Natural killer cell treated with Interleukin-12 subunit alpha and Interleukin-12 subunit beta and Interleukin-15 and Interleukin-18, amount 100 ng/mL, for 72 hours (primary cell): ENCODE measurements around the gene OR5K1. TPM values are rescaled to one million over a fixed set of nuclear protein-coding genes. Genes with fewer than 3 reads are reported as not detected.

Experiments
- ATAC-seq, 2 donors: fragments of 150-1000 bp; cut with Tn5 transposase in 1 of 2; sonication (Bioruptor Pico), chemical (Tn5 transposase) in 1 of 2; 2 replicates each; pipeline ENCODE4 v1.10.0; 2021
- DNase-seq: peaks from one replicate; pipeline ENCODE4 v3.0.0; 2022; ENCODE audit warnings: low spot score
- H3K27ac Mint-ChIP-seq, 2 donors: 1 replicate in 1 of 2; 2 replicates in 1 of 2; pipeline ENCODE4 v1.8.0; 2022; ENCODE audit warnings: mixed read lengths in 2 of 2, mild to moderate bottlenecking in 1 of 2, moderate library complexity in 1 of 2
- H3K27me3 Mint-ChIP-seq, 2 donors: 1 replicate in 1 of 2; 2 replicates in 1 of 2; pipeline ENCODE4 v1.8.0; 2022; ENCODE audit warnings: mixed read lengths in 2 of 2
- H3K36me3 Mint-ChIP-seq: one replicate; pipeline ENCODE4 v1.8.0; 2022; ENCODE audit warnings: mixed read lengths
- H3K4me1 Mint-ChIP-seq, 2 donors: 1 replicate in 1 of 2; 2 replicates in 1 of 2; pipeline ENCODE4 v1.8.0; 2022; ENCODE audit warnings: low read depth in 2 of 2, mixed read lengths in 2 of 2, mild to moderate bottlenecking in 1 of 2
- H3K4me3 Mint-ChIP-seq: one replicate; pipeline ENCODE4 v1.8.0; 2022; ENCODE audit warnings: mixed read lengths
- H3K9me3 Mint-ChIP-seq: 2 replicates; pipeline ENCODE4 v1.8.0; 2022; ENCODE audit warnings: mixed read lengths
- total RNA-seq, 2 donors: library from RNA; stranded (reverse); gene quantifications; one replicate each; pipeline ENCODE4 v1.2.3, GENCODE V29; 2022

OR5K1 gene
- total RNA-seq = not detected

DNA sequence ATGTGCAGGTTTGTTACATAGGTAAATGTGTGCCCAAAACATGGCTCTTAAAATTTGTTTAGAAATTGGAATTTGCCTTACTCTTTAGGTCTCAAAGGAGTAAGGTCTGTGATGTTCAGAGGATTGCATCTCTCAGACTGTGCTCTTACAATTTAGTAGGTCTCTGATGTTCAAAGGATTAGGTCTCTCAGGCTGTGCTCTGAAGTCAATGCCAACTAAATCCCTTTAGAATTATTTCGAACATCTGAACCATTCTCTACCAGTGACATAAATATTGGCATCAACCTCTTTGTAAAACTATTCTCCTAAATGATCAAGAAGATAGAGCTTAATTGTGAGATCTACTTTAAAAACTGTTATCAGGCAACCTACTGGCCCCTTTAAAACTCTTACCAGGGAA is at the start of gene OR5K1:
TSS of gene OR5K1 (plus strand) at position 301 of the 400 bp plus-strand sequence. CDS start 6,376 bp downstream, outside the sequence.
- H3K4me3 Mint-ChIP-seq = no peak within 1 kb of the TSS
- DNase-seq (no peak), ATAC-seq (no peak)
- no peak within 1 kb of the TSS for H3K27ac Mint-ChIP-seq
- no peaks in the 10 kb centered on the region for H3K27me3 Mint-ChIP-seq
- no peaks in the 10 kb centered on the region for H3K9me3 Mint-ChIP-seq
- peaks cover 5% of the 10 kb centered on the region in 2 donors for H3K4me1 Mint-ChIP-seq
- H3K36me3 Mint-ChIP-seq = peaks cover 7% of the 10 kb centered on the region

DNA sequence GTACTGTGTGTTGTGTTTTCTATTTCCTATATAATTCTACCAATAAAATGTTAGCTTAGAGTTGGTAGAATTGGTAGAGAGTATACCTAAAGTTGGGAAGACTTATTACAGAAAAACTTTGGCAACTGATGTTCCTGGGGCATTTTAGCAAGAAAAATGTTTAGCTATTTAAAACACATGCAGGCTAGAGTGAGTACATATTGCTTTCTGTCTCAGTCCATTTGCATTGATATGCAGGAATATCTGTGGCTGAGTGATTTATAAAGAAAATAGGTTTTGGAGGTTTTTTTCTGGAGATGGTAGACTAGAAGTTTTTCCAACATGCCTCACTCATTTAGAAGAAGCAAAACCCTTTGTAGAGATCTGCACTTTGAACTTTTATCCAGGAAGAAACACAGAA is 30.4 kb upstream of the OR5K1 start:
- no peak overlapping the region for H3K4me3 Mint-ChIP-seq
- DNase-seq (no peak), ATAC-seq (no peak)
- no peaks in the 10 kb centered on the region for H3K27me3 Mint-ChIP-seq
- H3K9me3 Mint-ChIP-seq = peaks cover 11% of the 10 kb centered on the region
- H3K27ac Mint-ChIP-seq = no peak overlapping the region
- H3K4me1 Mint-ChIP-seq = no peaks in the 10 kb centered on the region
- peaks cover 23% of the 10 kb centered on the region for H3K36me3 Mint-ChIP-seq

- Mint-ChIP-seq H3K4me3 (no peak overlapping the region), H3K36me3 (peaks cover 23% of the 10 kb centered on the region), H3K9me3 (peaks cover 11% of the 10 kb centered on the region), H3K27ac (no peak overlapping the region), H3K27me3 (no peaks in the 10 kb centered on the region), H3K4me1 (no peaks in the 10 kb centered on the region)
- ATAC-seq = no peak
- no peak for DNase-seq
These were observed 29.2 kb upstream of the OR5K1 start for GRCh38 chr3:98433764-98434163.

DNA sequence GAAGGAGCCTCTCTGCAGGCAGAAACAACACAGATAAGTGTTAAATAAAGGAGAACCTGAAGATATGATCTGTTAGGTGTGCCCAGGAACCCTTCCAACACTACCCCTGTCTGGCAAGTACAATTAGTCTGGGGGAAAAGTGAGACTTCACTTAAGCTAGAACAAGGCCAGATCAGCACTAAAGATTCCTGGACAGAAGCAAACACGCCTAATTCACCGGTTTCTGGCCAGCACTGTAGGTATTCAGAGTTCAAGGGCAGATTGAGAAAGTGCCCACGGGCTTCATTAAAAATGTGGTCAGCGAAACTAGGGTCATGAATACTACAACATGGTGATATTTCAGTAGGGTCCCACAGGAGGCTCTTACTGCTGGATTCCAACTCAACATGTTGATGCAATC is 28.6 kb upstream of the OR5K1 start:
- Mint-ChIP-seq H3K36me3 (peaks cover 17% of the 10 kb centered on the region), H3K27me3 (no peaks in the 10 kb centered on the region), H3K4me1 (no peaks in the 10 kb centered on the region), H3K9me3 (peaks cover 6% of the 10 kb centered on the region), H3K27ac (no peak overlapping the region), H3K4me3 (no peak overlapping the region)
- DNase-seq (no peak), ATAC-seq (no peak)

GRCh38 chr3:98440283-98440682 is 22.7 kb upstream of the OR5K1 start:
- Mint-ChIP-seq H3K36me3 (no peaks in the 10 kb centered on the region), H3K9me3 (no peaks in the 10 kb centered on the region), H3K4me1 (no peaks in the 10 kb centered on the region), H3K4me3 (no peak overlapping the region), H3K27me3 (peaks cover 0 to 14% of the 10 kb centered on the region in 2 donors), H3K27ac (no peak overlapping the region)
- DNase-seq = no peak
- ATAC-seq = no peak

GRCh38 chr3:98445949-98446406 is 17.0 kb upstream of the OR5K1 start:
- H3K4me3 Mint-ChIP-seq = no peak overlapping the region
- peaks cover 8 to 15% of the 10 kb centered on the region in 2 donors for H3K4me1 Mint-ChIP-seq
- H3K36me3 Mint-ChIP-seq = no peaks in the 10 kb centered on the region
- peaks cover 4 to 22% of the 10 kb centered on the region in 2 donors for H3K27me3 Mint-ChIP-seq
- no peak for DNase-seq
- no peaks in the 10 kb centered on the region for H3K9me3 Mint-ChIP-seq
- no peak for ATAC-seq
- H3K27ac Mint-ChIP-seq = no peak overlapping the region

- ATAC-seq (no peak), DNase-seq (no peak)
- H3K27me3 Mint-ChIP-seq = peaks cover 4 to 13% of the 10 kb centered on the region in 2 donors
- H3K4me3 Mint-ChIP-seq = no peak overlapping the region
- no peaks in the 10 kb centered on the region for H3K36me3 Mint-ChIP-seq
- peaks cover 13 to 17% of the 10 kb centered on the region in 2 donors for H3K4me1 Mint-ChIP-seq
- H3K27ac Mint-ChIP-seq = no peak overlapping the region
- H3K9me3 Mint-ChIP-seq = no peaks in the 10 kb centered on the region
These were observed 13.3 kb upstream of the OR5K1 start for GRCh38 chr3:98449606-98450193.

GRCh38 chr3:98450372-98450771 is 12.6 kb upstream of the OR5K1 start:
- Mint-ChIP-seq H3K4me3 (no peak overlapping the region), H3K36me3 (no peaks in the 10 kb centered on the region), H3K27me3 (peaks cover 4 to 7% of the 10 kb centered on the region in 2 donors), H3K27ac (no peak overlapping the region), H3K4me1 (peaks cover 17 to 21% of the 10 kb centered on the region in 2 donors), H3K9me3 (no peaks in the 10 kb centered on the region)
- ATAC-seq = no peak
- no peak for DNase-seq

DNA sequence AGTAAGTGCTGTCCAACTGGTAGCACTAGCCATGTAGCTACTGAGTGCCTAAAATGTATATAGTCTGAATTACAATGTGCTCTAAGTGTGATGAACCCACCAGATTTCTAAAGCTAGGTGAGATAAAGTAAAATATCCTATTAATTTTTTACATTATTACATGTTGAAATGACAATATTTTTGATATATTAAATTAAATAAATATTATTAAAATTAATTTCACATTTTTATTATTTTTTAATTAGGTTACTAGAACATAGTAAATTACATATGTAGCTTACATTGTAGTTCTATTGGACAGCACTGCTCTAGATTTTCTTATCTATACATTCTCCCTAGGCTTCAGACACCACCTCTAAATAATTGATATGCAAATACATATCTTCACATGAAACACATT is 9.2 kb upstream of the OR5K1 start:
- peaks cover 3% of the 10 kb centered on the region for H3K36me3 Mint-ChIP-seq
- ATAC-seq = no peak
- no peaks in the 10 kb centered on the region for H3K27me3 Mint-ChIP-seq
- H3K9me3 Mint-ChIP-seq = no peaks in the 10 kb centered on the region
- H3K4me3 Mint-ChIP-seq = no peak overlapping the region
- DNase-seq = no peak
- peaks cover 13 to 14% of the 10 kb centered on the region in 2 donors for H3K4me1 Mint-ChIP-seq
- H3K27ac Mint-ChIP-seq = no peak overlapping the region

GRCh38 chr3:98454929-98455328 is 8.1 kb upstream of the OR5K1 start:
- Mint-ChIP-seq H3K9me3 (no peaks in the 10 kb centered on the region), H3K4me3 (peak overlapping the region; percentile 59), H3K27me3 (no peaks in the 10 kb centered on the region), H3K4me1 (peaks cover 6 to 9% of the 10 kb centered on the region in 2 donors), H3K36me3 (peaks cover 7% of the 10 kb centered on the region), H3K27ac (peak overlapping the region; percentile 13 to 19)
- ATAC-seq (peak in 1 of 2 donors; percentile 51), DNase-seq (no peak)

- Mint-ChIP-seq H3K9me3 (no peaks in the 10 kb centered on the region), H3K4me3 (no peak overlapping the region)
- ATAC-seq = no peak
These were observed 5.5 kb upstream of the OR5K1 start for GRCh38 chr3:98457543-98457942.

GRCh38 chr3:98460220-98460619 is 2.8 kb upstream of the OR5K1 start:
- Mint-ChIP-seq H3K4me3 (no peak overlapping the region), H3K4me1 (peaks cover 5% of the 10 kb centered on the region in 2 donors), H3K27ac (peak overlapping the region in 1 of 2 donors; percentile 4), H3K36me3 (peaks cover 7% of the 10 kb centered on the region), H3K9me3 (no peaks in the 10 kb centered on the region), H3K27me3 (no peaks in the 10 kb centered on the region)
- no peak for DNase-seq
- ATAC-seq = peak in 1 of 2 donors; percentile 54

More at GRCh38 chr3:98457543-98457942, 5.5 kb upstream of the OR5K1 start:
- Mint-ChIP-seq H3K27me3 (no peaks in the 10 kb centered on the region), H3K27ac (no peak overlapping the region), H3K36me3 (peaks cover 7% of the 10 kb centered on the region), H3K4me1 (peaks cover 10 to 11% of the 10 kb centered on the region in 2 donors)
- no peak for DNase-seq

DNA sequence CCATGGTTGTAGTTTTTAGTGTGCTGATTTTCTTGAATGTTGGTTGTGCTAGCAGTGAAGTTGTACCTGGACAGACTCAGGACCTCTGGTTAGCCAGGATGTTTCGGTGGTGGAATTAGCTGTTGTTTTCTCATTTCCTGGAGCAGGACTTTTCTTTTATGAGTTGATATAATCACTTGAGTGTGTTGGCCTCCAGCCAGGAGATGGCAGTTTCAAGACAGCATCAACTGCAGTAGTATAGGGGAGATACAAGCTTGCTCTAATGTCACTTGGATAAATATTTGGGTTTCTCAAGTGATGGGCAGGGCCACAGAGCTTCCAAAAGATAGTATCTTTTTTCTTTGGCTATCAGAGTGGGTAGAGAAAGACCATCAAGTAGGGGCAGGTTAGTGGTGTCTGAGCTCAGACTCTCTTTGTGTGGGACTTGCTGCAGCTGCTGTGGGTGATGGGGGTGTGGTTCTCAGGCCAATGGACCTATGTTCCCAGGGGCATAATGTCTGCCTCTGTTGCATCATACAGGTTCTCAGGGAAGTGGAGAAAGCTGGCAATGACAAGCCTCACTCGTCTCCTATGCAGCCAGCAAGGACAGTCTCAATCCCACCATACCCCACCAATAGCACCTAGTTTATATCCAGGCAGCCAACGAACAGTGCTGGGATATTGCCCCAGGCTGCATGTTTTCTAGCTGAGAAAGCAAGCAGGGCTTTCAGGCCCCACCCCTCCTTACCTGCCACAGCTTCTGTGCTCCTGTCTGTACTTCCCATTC is 19.9 kb downstream of the OR5K1 start:
- H3K27me3 Mint-ChIP-seq = no peaks in the 10 kb centered on the region
- H3K36me3 Mint-ChIP-seq = peaks cover 47% of the 10 kb centered on the region
- H3K4me3 Mint-ChIP-seq = no peak overlapping the region
- no peaks in the 10 kb centered on the region for H3K4me1 Mint-ChIP-seq
- no peak overlapping the region for H3K27ac Mint-ChIP-seq
- DNase-seq (no peak), ATAC-seq (no peak)
- H3K9me3 Mint-ChIP-seq = peaks cover 27% of the 10 kb centered on the region

GRCh38 chr3:98483626-98484025 is 20.6 kb downstream of the OR5K1 start:
- ATAC-seq = no peak
- H3K9me3 Mint-ChIP-seq = peaks cover 31% of the 10 kb centered on the region
- H3K36me3 Mint-ChIP-seq = peaks cover 53% of the 10 kb centered on the region
- no peaks in the 10 kb centered on the region for H3K4me1 Mint-ChIP-seq
- no peak overlapping the region for H3K4me3 Mint-ChIP-seq
- no peak overlapping the region for H3K27ac Mint-ChIP-seq
- DNase-seq = no peak
- no peaks in the 10 kb centered on the region for H3K27me3 Mint-ChIP-seq
